ENCODE data around the gene PRKAR2A.
"Not testable (repeated sequence)": the region's sequence is repeated elsewhere in the genome, so short reads cannot be mapped to it uniquely, and the experiment has no call there.

The PRKAR2A gene

GRCh38 chr3:48835650-48836366, 11.9 kb downstream of the PRKAR2A start:
- no peak for DNase-seq

- no peak for DNase-seq
These were observed 15.0 kb downstream of the PRKAR2A start for GRCh38 chr3:48832684-48833083.

GRCh38 chr3:48830715-48831114, 17.0 kb downstream of the PRKAR2A start:
- DNase-seq = no peak

- DNase-seq = not testable (repeated sequence)
These were observed 18.1 kb downstream of the PRKAR2A start for GRCh38 chr3:48829525-48829924.

GRCh38 chr3:48827874-48828273, 19.8 kb downstream of the PRKAR2A start:
- DNase-seq = not testable (repeated sequence)

- DNase-seq = no peak
These were observed 21.2 kb downstream of the PRKAR2A start for GRCh38 chr3:48826451-48826850.

- no peak for DNase-seq
These were observed 26.9 kb downstream of the PRKAR2A start for GRCh38 chr3:48820612-48821324.

GRCh38 chr3:48819234-48820221, 28.1 kb downstream of the PRKAR2A start:
- no peak for DNase-seq

GRCh38 chr3:48811524-48811923, 36.1 kb downstream of the PRKAR2A start:
- DNase-seq = no peak

- DNase-seq = no peak
These were observed 42.7 kb downstream of the PRKAR2A start for GRCh38 chr3:48804930-48805329.

GRCh38 chr3:48800831-48801230, 46.8 kb downstream of the PRKAR2A start:
- not testable (repeated sequence) for DNase-seq

GRCh38 chr3:48798998-48799397, 48.7 kb downstream of the PRKAR2A start:
- DNase-seq = no peak

GRCh38 chr3:48797626-48798025, 50.0 kb downstream of the PRKAR2A start:
- DNase-seq = no peak

GRCh38 chr3:48795997-48796732, 51.5 kb downstream of the PRKAR2A start:
- no peak for DNase-seq

- not testable (repeated sequence) for DNase-seq
These were observed 54.2 kb downstream of the PRKAR2A start for GRCh38 chr3:48793484-48793883.

GRCh38 chr3:48789665-48790064, 58.0 kb downstream of the PRKAR2A start:
- DNase-seq = no peak

GRCh38 chr3:48788544-48789162, 59.0 kb downstream of the PRKAR2A start:
- no peak for DNase-seq

GRCh38 chr3:48784426-48785120, 63.1 kb downstream of the PRKAR2A start:
- no peak for DNase-seq

- DNase-seq = no peak
These were observed 64.4 kb downstream of the PRKAR2A start for GRCh38 chr3:48783304-48783703.

GRCh38 chr3:48782046-48782445, 65.6 kb downstream of the PRKAR2A start:
- DNase-seq = no peak

- DNase-seq = not testable (repeated sequence)
These were observed 69.1 kb downstream of the PRKAR2A start for GRCh38 chr3:48778565-48778964.
